NB4 (cell line): Measurements from ENCODE around the gene AR.

Experiments used
- MYC ChIP-seq: IDR thresholded peaks from 2 replicates; pipeline ENCODE4 v1.6.1; 2011; ENCODE audit warnings: low read depth, low read length
- POLR2A ChIP-seq: IDR thresholded peaks from 2 replicates; pipeline ENCODE4 v1.6.1; 2011; ENCODE audit warnings: mild to moderate bottlenecking; ENCODE audit not compliant: insufficient read length; ENCODE audit errors: extremely low read depth
- TF ChIP-seq, protein P1 (sequence below): IDR thresholded peaks from one replicate; pipeline ENCODE4 v1.5.1; 2012; ENCODE audit warnings: low read depth, low read length
- TF ChIP-seq, protein P2 (sequence below): IDR thresholded peaks from 2 replicates; pipeline ENCODE4 v1.6.1; 2011; ENCODE audit warnings: low read depth, low read length

DNA sequence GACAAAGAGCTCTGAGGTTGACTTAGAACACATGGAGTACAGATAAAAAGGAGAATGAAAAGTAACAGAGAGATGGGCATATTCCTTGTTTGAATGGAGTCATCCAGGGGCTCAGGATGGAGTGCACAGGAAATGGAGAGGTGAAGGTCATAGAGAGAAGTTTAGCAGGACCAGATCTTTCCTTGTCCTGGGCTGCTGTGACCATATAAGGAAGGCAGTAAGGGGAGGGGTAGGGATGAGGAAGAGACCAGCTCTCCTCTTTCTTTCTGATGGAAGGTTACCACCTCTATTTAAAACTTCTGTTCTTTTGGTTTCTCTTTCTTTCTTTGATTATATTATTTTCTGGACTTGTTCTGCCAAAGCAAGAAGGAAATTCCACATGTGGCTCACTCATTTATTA is 27.0 kb downstream of the AR start:
- TF ChIP-seq, protein P1, sequence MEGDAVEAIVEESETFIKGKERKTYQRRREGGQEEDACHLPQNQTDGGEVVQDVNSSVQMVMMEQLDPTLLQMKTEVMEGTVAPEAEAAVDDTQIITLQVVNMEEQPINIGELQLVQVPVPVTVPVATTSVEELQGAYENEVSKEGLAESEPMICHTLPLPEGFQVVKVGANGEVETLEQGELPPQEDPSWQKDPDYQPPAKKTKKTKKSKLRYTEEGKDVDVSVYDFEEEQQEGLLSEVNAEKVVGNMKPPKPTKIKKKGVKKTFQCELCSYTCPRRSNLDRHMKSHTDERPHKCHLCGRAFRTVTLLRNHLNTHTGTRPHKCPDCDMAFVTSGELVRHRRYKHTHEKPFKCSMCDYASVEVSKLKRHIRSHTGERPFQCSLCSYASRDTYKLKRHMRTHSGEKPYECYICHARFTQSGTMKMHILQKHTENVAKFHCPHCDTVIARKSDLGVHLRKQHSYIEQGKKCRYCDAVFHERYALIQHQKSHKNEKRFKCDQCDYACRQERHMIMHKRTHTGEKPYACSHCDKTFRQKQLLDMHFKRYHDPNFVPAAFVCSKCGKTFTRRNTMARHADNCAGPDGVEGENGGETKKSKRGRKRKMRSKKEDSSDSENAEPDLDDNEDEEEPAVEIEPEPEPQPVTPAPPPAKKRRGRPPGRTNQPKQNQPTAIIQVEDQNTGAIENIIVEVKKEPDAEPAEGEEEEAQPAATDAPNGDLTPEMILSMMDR, result no peak
- TF ChIP-seq POLR2A (no peak), MYC (no peak)
- TF ChIP-seq, protein P2, sequence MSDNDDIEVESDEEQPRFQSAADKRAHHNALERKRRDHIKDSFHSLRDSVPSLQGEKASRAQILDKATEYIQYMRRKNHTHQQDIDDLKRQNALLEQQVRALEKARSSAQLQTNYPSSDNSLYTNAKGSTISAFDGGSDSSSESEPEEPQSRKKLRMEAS, result no peak
